Uterus (tissue), 2 donors: ENCODE results near the gene VMAC.
"Not testable (repeated sequence)": the region's sequence is repeated elsewhere in the genome, so short reads cannot be mapped to it uniquely, and the experiment has no call there.

Experiments used
- POLR2A ChIP-seq, 2 donors: fragments of 450-650 bp; IDR thresholded peaks; one replicate each; pipeline ENCODE4 v1.6.1; 2016; ENCODE audit warnings: antibody characterized with exemption in 2 of 2, mild to moderate bottlenecking in 1 of 2, moderate library complexity in 1 of 2
- TF ChIP-seq, protein P1 (sequence below), 4 experiments: fragments of 200-600 bp in 2 of 4; fragments of 450-650 bp in 2 of 4; sonication (generic) in 2 of 4; IDR thresholded peaks; one replicate each; pipeline ENCODE4 v1.5.1; 2016 to 2019; ENCODE audit warnings: antibody characterized with exemption in 4 of 4, mild to moderate bottlenecking in 2 of 4, moderate library complexity in 1 of 4

GRCh38 chr19:5883157-5883873 is 21.4 kb upstream of the VMAC start:
- not testable (repeated sequence) for TF ChIP-seq POLR2A (IDR thresholded peaks at IDR 0.05)
- TF ChIP-seq, protein P1, sequence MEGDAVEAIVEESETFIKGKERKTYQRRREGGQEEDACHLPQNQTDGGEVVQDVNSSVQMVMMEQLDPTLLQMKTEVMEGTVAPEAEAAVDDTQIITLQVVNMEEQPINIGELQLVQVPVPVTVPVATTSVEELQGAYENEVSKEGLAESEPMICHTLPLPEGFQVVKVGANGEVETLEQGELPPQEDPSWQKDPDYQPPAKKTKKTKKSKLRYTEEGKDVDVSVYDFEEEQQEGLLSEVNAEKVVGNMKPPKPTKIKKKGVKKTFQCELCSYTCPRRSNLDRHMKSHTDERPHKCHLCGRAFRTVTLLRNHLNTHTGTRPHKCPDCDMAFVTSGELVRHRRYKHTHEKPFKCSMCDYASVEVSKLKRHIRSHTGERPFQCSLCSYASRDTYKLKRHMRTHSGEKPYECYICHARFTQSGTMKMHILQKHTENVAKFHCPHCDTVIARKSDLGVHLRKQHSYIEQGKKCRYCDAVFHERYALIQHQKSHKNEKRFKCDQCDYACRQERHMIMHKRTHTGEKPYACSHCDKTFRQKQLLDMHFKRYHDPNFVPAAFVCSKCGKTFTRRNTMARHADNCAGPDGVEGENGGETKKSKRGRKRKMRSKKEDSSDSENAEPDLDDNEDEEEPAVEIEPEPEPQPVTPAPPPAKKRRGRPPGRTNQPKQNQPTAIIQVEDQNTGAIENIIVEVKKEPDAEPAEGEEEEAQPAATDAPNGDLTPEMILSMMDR (IDR thresholded peaks at IDR 0.05): not testable (repeated sequence)
